Spleen (tissue), 7 donors: ENCODE results near the gene NUP160.

Experiments used
- CTCF ChIP-seq, 11 experiments: fragments of 200-600 bp in 7 of 11; fragments of 450-650 bp in 4 of 11; sonication (generic) in 4 of 11; IDR thresholded peaks in 8 of 11; conservative IDR thresholded peaks in 3 of 11; 1 replicate in 7 of 11; 2 replicates in 4 of 11; pipeline versions ENCODE4 v1.4.0 to v1.8.0; 2016 to 2021; ENCODE audit warnings: antibody characterized with exemption in 11 of 11, inconsistent platforms in 4 of 11, mild to moderate bottlenecking in 1 of 11
- POLR2A ChIP-seq, 3 donors: fragments of 450-650 bp; IDR thresholded peaks; one replicate each; pipeline ENCODE4 v1.5.1; 2017; ENCODE audit warnings: antibody characterized with exemption in 3 of 3, mild to moderate bottlenecking in 1 of 3
- donor health status: DM: no; HTN: no; CAD: no; lungs with moderate emphysema.
- donor health status: DM: no; HTN: no; CAD: no.
- donor health status: DM: no; HTN: no; CAD: no.

GRCh38 chr11:47860536-47860935 is 12.4 kb upstream of the NUP160 start:
- TF ChIP-seq CTCF (IDR thresholded peaks at IDR 0.05 in 8 of 11, conservative IDR thresholded peaks at IDR 0.05 in 3 of 11) (no peak), POLR2A (IDR thresholded peaks at IDR 0.05) (no peak)
